Measurements from ENCODE around the gene PRRT1. TPM values are rescaled to one million over a fixed set of nuclear protein-coding genes. Genes with fewer than 3 reads are reported as not detected.

PRRT1 gene
- total RNA-seq, 2 experiments from 2014 or later = 1.1 to 1.6 TPM

DNA sequence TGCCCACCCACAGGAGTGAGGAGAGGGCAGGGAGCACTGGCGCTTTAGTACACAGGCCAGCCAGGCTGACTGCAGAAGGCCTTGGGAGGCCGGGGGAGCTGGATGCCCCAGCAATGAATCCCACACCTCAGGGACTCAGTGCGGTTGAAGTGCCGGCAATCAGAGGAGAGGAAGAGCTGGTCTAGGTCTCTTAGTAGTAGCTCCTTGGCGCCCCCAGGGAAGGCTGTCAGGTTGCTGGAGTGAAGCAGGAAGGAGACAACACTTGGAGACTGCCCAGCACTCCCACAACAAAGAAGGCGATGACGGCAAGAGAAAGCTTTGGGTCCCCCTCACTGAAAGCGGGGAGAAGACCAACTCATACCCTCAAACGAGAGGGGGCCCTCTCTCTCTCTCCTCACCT, 34.3 kb downstream of the PRRT1 start:
- Mint-ChIP-seq H3K4me1 (ENCODE audit: low read depth) (peaks cover 4% of the 10 kb centered on the region), H3K27me3 (no peaks in the 10 kb centered on the region), H3K4me3 (no peak overlapping the region), H3K9me3 (no peaks in the 10 kb centered on the region), H3K27ac (no peak overlapping the region), H3K36me3 (ENCODE audit: low read depth) (peaks cover 25% of the 10 kb centered on the region)
- ChIA-PET CTCF (interaction anchor here (1.0 to 4.7 kb wide), 13 partner anchors 9 to 77 kb away, joined by 3 to 41 read pairs (median 7); partner anchors contain the start of genes ATF6B, EGFL8, FKBPL and GPSM3), POLR2A (interaction anchor here (1.2 to 3.7 kb wide), 2 partner anchors 9 to 11 kb away, joined by 6 to 23 read pairs; partner anchors contain the start of genes ATF6B, FKBPL and TNXB)
- intact Hi-C loops (cut with micrococcal nuclease) = loop anchor here (5.0 kb wide), 1 partner anchor 40 kb away; no protein-coding TSS in a partner anchor
- DNase-seq (no peak), ATAC-seq (no peak)
- TF ChIP-seq, protein P1, sequence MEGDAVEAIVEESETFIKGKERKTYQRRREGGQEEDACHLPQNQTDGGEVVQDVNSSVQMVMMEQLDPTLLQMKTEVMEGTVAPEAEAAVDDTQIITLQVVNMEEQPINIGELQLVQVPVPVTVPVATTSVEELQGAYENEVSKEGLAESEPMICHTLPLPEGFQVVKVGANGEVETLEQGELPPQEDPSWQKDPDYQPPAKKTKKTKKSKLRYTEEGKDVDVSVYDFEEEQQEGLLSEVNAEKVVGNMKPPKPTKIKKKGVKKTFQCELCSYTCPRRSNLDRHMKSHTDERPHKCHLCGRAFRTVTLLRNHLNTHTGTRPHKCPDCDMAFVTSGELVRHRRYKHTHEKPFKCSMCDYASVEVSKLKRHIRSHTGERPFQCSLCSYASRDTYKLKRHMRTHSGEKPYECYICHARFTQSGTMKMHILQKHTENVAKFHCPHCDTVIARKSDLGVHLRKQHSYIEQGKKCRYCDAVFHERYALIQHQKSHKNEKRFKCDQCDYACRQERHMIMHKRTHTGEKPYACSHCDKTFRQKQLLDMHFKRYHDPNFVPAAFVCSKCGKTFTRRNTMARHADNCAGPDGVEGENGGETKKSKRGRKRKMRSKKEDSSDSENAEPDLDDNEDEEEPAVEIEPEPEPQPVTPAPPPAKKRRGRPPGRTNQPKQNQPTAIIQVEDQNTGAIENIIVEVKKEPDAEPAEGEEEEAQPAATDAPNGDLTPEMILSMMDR (IDR thresholded peaks at IDR 0.05) = no peak

DNA sequence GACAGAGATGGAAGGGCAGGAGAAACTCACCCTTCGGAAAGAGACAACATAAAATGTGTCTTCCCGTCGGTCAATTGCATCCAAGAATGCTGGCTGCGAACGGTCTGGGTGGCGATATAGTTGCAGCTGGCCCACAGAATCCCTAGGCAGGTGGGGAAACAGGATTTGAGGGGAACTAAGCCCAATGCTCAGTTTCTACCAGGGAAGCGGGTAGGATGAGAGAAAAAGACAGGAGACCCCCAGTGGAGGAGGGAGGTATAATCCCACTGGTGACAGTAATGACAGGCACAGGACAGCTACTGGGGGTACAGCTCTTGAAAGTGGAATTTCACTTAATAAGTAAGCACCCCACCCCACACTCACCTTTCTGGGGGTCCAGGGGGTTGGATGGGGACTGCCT, 35.1 kb downstream of the PRRT1 start:
- ATAC-seq (no peak), DNase-seq (peak; percentile 37)
- Mint-ChIP-seq H3K27ac (no peak overlapping the region), H3K27me3 (no peaks in the 10 kb centered on the region), H3K9me3 (no peaks in the 10 kb centered on the region), H3K4me3 (no peak overlapping the region), H3K4me1 (ENCODE audit: low read depth) (peaks cover 4% of the 10 kb centered on the region), H3K36me3 (ENCODE audit: low read depth) (peaks cover 20% of the 10 kb centered on the region)
- intact Hi-C loops (cut with micrococcal nuclease) = loop anchor here (5.0 kb wide), 1 partner anchor 41 kb away; no protein-coding TSS in a partner anchor
- CTCF ChIA-PET = interaction anchor here (1.0 to 4.7 kb wide), 10 partner anchors 8 to 77 kb away, joined by 3 to 41 read pairs (median 12); partner anchors contain the start of genes ATF6B, EGFL8, FKBPL and GPSM3
- POLR2A ChIA-PET = interaction anchor here (3.7 kb wide), 1 partner anchor 12 kb away, joined by 23 read pairs; the partner anchor contains the start of genes ATF6B and FKBPL
- TF ChIP-seq, protein P1 (IDR thresholded peaks at IDR 0.05) = peak; percentile 37

- Mint-ChIP-seq H3K27me3 (no peaks in the 10 kb centered on the region), H3K4me3 (no peak overlapping the region), H3K9me3 (no peaks in the 10 kb centered on the region), H3K27ac (no peak overlapping the region), H3K4me1 (ENCODE audit: low read depth) (peaks cover 4% of the 10 kb centered on the region), H3K36me3 (ENCODE audit: low read depth) (peaks cover 12% of the 10 kb centered on the region)
- DNase-seq (no peak), ATAC-seq (no peak)
- CTCF ChIA-PET = interaction anchor here (1.6 to 4.7 kb wide), 3 partner anchors 11 to 13 kb away, joined by 4 to 41 read pairs (median 5); partner anchors contain the start of genes ATF6B and FKBPL
- POLR2A ChIA-PET = interaction anchor here (1.4 to 3.7 kb wide), 2 partner anchors 13 kb away, joined by 4 to 23 read pairs; partner anchors contain the start of genes ATF6B and FKBPL
- TF ChIP-seq, protein P1 (IDR thresholded peaks at IDR 0.05) = no peak
- intact Hi-C loops (cut with micrococcal nuclease) = loop anchor here (5.0 kb wide), 1 partner anchor 42 kb away; no protein-coding TSS in a partner anchor
These were observed 36.1 kb downstream of the PRRT1 start for GRCh38 chr6:32115623-32116022.

DNA sequence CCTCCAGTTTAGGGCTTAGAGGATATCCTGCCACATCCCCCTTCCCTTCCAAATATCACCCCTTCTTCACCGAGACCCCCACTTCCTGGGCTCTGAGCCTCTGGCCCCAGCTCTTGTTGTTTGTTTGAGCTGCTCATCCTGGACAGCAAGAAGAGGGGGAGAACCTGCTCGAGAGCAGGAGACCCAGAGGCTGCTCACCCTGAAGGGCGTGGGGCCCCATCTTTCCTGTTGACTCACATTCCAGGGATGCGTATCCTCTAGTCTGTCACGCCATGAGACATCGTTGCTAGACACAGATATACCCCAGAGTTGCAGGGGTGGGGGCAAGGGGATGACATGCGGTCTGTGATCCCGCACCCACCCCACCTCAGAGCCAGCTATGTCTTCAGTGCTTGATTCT, 36.9 kb downstream of the PRRT1 start:
- ChIA-PET CTCF (interaction anchor here (1.8 kb wide), 1 partner anchor 12 kb away, joined by 5 read pairs; no protein-coding TSS in a partner anchor), POLR2A (interaction anchor here (1.4 kb wide), 1 partner anchor 14 kb away, joined by 4 read pairs; the partner anchor contains the start of gene ATF6B)
- DNase-seq = no peak
- Mint-ChIP-seq H3K27ac (peak overlapping the region; percentile 31), H3K9me3 (no peaks in the 10 kb centered on the region), H3K4me3 (no peak overlapping the region), H3K4me1 (ENCODE audit: low read depth) (peaks cover 6% of the 10 kb centered on the region), H3K27me3 (no peaks in the 10 kb centered on the region), H3K36me3 (ENCODE audit: low read depth) (peaks cover 12% of the 10 kb centered on the region)
- ATAC-seq = no peak
- intact Hi-C loops (cut with micrococcal nuclease) = loop anchor here (5.0 kb wide), 1 partner anchor 43 kb away; no protein-coding TSS in a partner anchor
- TF ChIP-seq, protein P1 (IDR thresholded peaks at IDR 0.05) = no peak
